Bladder microvascular endothelial cell (primary cell): ENCODE data around the gene TEAD4. TPM values are rescaled to one million over a fixed set of nuclear protein-coding genes. Genes with fewer than 3 reads are reported as not detected.

ENCODE experiments used
- total RNA-seq: library from RNA; depleted of rRNA; stranded (reverse); fragments of >200 nt; gene quantifications from 2 replicates; pipeline ENCODE4 v1.2.3, GENCODE V29; 2014

TEAD4 gene
- total RNA-seq = 17.6 and 19.3 TPM in 2 replicates

DNA sequence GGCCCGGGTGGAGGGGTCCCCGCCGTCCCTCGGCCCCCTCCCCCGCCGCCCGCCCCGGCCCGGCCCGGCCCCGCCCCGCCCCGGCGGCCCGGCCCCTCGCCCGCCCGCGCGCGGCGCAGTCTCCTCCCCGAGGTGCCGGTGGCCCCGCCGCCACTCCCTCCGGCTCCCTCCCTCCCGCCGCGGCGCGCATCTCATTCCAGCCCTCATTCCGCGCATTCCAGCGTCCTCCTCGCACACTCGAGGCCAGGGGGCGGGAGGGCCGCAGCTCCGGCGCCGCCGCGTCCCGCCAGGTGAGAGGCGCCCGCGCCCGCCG, at the start of gene TEAD4:
Gene TEAD4 (plus strand): TSS at position 206 of the 313 bp plus-strand sequence.

DNA sequence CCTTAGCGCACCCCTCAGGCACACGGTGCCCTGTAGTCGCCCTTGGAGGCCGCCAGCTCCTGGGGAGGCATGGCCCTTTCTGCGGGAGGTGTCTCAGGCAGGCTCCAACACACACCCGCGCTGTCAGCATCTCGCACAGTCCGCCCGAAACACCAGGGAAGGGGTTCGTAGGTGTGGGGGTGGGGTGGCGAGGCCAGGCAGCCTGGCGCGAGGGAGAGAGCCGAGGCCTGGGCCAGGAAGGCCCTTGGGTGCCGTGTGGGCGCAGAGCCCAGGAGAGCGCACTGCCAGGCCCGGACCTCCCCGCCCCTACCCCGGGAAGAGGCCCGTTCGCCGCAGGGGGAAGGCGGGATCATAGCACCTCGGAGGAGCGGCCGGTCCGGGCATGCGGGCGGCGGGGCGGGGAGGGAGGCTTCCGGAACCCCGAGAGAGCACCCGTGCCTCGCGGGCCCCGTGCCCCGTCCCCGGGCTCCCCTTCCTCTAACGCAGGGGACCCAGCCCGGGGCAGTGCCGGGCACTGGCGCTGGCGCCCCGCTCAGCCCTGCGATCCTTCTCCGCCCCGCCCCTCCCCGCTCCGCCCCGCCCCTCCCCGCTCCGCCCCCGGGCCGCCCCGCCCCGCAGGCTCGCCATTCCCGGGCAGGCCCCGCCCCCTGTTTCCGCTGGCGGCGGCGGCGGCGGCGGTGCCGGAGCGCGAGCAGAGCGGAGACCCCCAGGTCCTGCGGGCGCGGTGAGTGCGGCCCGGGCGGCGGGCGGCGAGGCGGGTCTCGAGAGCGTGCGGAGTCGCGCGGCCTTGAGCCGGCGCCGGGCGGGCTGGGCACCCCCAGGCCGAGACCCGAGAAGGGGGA, 117.8 kb downstream of the TEAD4 start, which contains the start of gene TSPAN9:
Gene TSPAN9 (plus strand): TSS at position 650 of the 842 bp plus-strand sequence. CDS start 123,815 bp downstream, outside the sequence.

Other genes starting within 250 kb of the TEAD4 start
- 35.5 and 60.3 TPM in 2 replicates for gene FKBP4, start 164.4 kb upstream of the TEAD4 start, total RNA-seq
- 11.0 and 25.7 TPM in 2 replicates for gene ITFG2, start 146.7 kb upstream of the TEAD4 start, total RNA-seq
- not detected in 2 replicates for gene NRIP2, start 124.4 kb upstream of the TEAD4 start, total RNA-seq
- not detected in 2 replicates for gene TEX52, start 102.4 kb upstream of the TEAD4 start, total RNA-seq
- gene FOXM1, start 82.2 kb upstream of the TEAD4 start, total RNA-seq = 8.9 and 10.2 TPM in 2 replicates
- 16.2 and 17.2 TPM in 2 replicates for gene RHNO1, start 82.2 kb upstream of the TEAD4 start, total RNA-seq
- gene TULP3, start 68.5 kb upstream of the TEAD4 start, total RNA-seq = 9.9 and 15.7 TPM in 2 replicates
- gene TSPAN9, start 118.0 kb downstream of the TEAD4 start, total RNA-seq = 37.9 and 121 TPM in 2 replicates